Measurements from ENCODE around the gene MORC1.

MORC1 gene

DNA sequence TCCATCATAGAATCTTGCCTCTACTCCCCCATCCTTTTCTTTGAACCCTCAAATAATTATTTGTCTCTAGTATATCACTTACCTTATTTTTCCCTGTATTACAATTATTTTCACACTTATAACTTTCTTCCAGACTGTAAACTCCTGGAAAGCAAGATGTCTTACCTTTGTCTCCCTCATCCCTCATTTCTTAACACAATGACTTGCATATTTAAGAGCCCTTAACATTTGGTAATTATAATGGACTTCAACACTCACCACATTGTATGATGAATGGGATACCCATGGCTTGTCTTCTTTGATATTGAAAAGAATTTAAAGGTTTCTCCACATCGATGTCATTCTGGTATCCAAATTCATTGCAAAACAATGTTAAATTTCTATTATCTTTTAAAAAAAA, 82.9 kb downstream of the MORC1 start:
- no peak overlapping the region for H3K4me3 ChIP-seq (ENCODE audit: low read length)
- TF ChIP-seq CTCF (conservative IDR thresholded peaks at IDR 0.05; ENCODE audit: low read depth, low read length), result no peak
- no peak for DNase-seq (ENCODE audit: low read depth)

DNA sequence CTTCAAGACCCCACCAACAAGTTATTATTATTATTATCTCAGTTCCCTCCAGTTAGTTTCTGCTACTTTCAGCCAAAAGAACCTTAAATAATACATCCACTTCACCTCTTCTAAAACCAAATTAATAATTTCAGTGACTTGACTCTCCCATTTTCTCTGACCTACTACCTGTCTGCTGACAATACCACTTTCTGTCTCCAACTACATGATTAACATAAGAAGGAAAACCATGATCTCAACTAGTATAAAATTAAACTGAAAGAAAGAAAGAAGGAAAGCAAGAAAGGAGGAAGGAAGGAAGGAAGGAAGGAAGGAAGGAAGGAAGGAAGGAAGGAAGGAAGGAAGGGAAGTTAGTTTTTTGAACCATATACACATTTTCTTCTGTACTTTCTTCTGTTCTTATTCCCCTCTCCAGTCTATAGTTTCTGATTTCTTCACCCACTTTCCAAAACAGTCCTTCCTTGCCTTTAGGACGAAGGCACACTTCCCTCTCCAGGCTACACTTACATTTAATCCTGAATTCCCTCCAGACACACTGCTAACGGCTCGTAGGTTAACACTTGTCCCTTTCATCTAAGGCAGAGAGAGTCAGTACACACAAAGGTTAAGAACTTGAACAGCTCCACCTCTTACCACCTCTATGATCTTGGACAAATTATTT, 84.8 kb downstream of the MORC1 start:
- DNase-seq (ENCODE audit: low read depth), result no peak
- TF ChIP-seq CTCF (conservative IDR thresholded peaks at IDR 0.05; ENCODE audit: low read depth, low read length), result no peak
- H3K4me3 ChIP-seq (ENCODE audit: low read length), result no peak overlapping the region

- DNase-seq (ENCODE audit: low read depth), result no peak
- no peak overlapping the region for H3K4me3 ChIP-seq (ENCODE audit: low read length)
- no peak for TF ChIP-seq CTCF (conservative IDR thresholded peaks at IDR 0.05; ENCODE audit: low read depth, low read length)
Measured at GRCh38 chr3:109028753-109029152, 89.2 kb downstream of the MORC1 start.

- no peak for DNase-seq (ENCODE audit: low read depth)
- no peak for TF ChIP-seq CTCF (conservative IDR thresholded peaks at IDR 0.05; ENCODE audit: low read depth, low read length)
- no peak overlapping the region for H3K4me3 ChIP-seq (ENCODE audit: low read length)
Measured at GRCh38 chr3:109026821-109027220, 91.1 kb downstream of the MORC1 start.

- no peak for DNase-seq (ENCODE audit: low read depth)
- H3K4me3 ChIP-seq (ENCODE audit: low read length), result no peak overlapping the region
- no peak for TF ChIP-seq CTCF (conservative IDR thresholded peaks at IDR 0.05; ENCODE audit: low read depth, low read length)
Measured at GRCh38 chr3:109025896-109026295, 92.0 kb downstream of the MORC1 start.

GRCh38 chr3:109023656-109024254, 94.2 kb downstream of the MORC1 start:
- no peak overlapping the region for H3K4me3 ChIP-seq (ENCODE audit: low read length)
- TF ChIP-seq CTCF (conservative IDR thresholded peaks at IDR 0.05; ENCODE audit: low read depth, low read length), result peak; percentile 80
- DNase-seq (ENCODE audit: low read depth), result peak; percentile 14

GRCh38 chr3:109023167-109023566, 94.8 kb downstream of the MORC1 start:
- no peak for DNase-seq (ENCODE audit: low read depth)
- H3K4me3 ChIP-seq (ENCODE audit: low read length), result no peak overlapping the region
- no peak for TF ChIP-seq CTCF (conservative IDR thresholded peaks at IDR 0.05; ENCODE audit: low read depth, low read length)

All from retinal pigment epithelial cell (primary cell).